Transverse colon (tissue), 4 donors: Measurements from ENCODE around the gene BCL11B. TPM values are rescaled to one million over a fixed set of nuclear protein-coding genes. Genes with fewer than 3 reads are reported as not detected.

ENCODE experiments used
- DNase-seq: peaks from one replicate; pipeline ENCODE4 v3.0.0-alpha.2; 2019
- H3K27ac ChIP-seq, 4 donors: fragments of 200-600 bp; sonication (generic); 2 replicates each; pipeline ENCODE4 v1.5.1; 2016 to 2018; ENCODE audit warnings: inconsistent platforms in 4 of 4
- H3K27me3 ChIP-seq: fragments of 200-600 bp; sonication (generic); 2 replicates; pipeline ENCODE4 v1.5.1; 2017; ENCODE audit warnings: inconsistent platforms
- H3K36me3 ChIP-seq, 4 donors: fragments of 200-600 bp; sonication (generic); 2 replicates each; pipeline ENCODE4 v1.5.1; 2017 to 2019; ENCODE audit warnings: inconsistent platforms in 4 of 4
- H3K4me1 ChIP-seq, 4 donors: fragments of 200-600 bp; sonication (generic); 2 replicates each; pipeline ENCODE4 v1.5.1; 2017 to 2020; ENCODE audit warnings: inconsistent platforms in 4 of 4
- H3K4me3 ChIP-seq, 4 donors: fragments of 200-600 bp; sonication (generic); 1 replicate in 1 of 4; 2 replicates in 3 of 4; pipeline versions ENCODE4 v1.5.1 to v1.6.1; 2017 to 2019; ENCODE audit warnings: inconsistent platforms in 4 of 4
- H3K9me3 ChIP-seq, 2 donors: fragments of 200-600 bp; sonication (generic); 2 replicates each; pipeline ENCODE4 v1.5.1; 2017 to 2019; ENCODE audit warnings: inconsistent platforms in 2 of 2
- CTCF ChIP-seq, 5 experiments: fragments of 200-600 bp in 3 of 5; fragments of 450-650 bp in 2 of 5; sonication (generic) in 3 of 5; IDR thresholded peaks; 1 replicate in 2 of 5; 2 replicates in 3 of 5; pipeline ENCODE4 v1.5.1; 2016 to 2017; ENCODE audit warnings: antibody characterized with exemption in 5 of 5, inconsistent platforms in 3 of 5, mild to moderate bottlenecking in 2 of 5, moderate library complexity in 1 of 5
- EP300 ChIP-seq: sonication (generic); formaldehyde crosslinking; IDR thresholded peaks from one replicate; pipeline ENCODE4 v1.6.1; 2017; ENCODE audit warnings: antibody characterized with exemption, low read depth
- POLR2A ChIP-seq: fragments of 450-650 bp; IDR thresholded peaks from one replicate; pipeline ENCODE4 v1.6.1; 2016; ENCODE audit warnings: antibody characterized with exemption, mild to moderate bottlenecking, moderate library complexity
- POLR2AphosphoS5 ChIP-seq, 3 donors: sonication (generic); formaldehyde crosslinking; IDR thresholded peaks; one replicate each; pipeline ENCODE4 v1.6.1; 2016; ENCODE audit warnings: antibody characterized with exemption in 3 of 3
- WGBS, 2 donors: methylation state at CpG; one replicate each; pipeline ENCODE4 v1.1.5; 2018; ENCODE audit warnings: low coverage in 1 of 2; 5-methylcytosine and 5-hydroxymethylcytosine counted together
- in situ Hi-C, 4 donors: fragments of 200-750 bp; cut with MboI; loops; one replicate each; pipeline versions ENCODE4 v1.15.0 to v1.15.1; 2017; ENCODE audit warnings: low sequenced_read_pairs in 3 of 4, low pct_ligation_motif_present in 1 of 4, low pct_unique_long_range_greater_than_20kb in 1 of 4
- intact Hi-C: fragments of 100-400 bp; cut with DNase I; formaldehyde crosslinking; loops from one replicate; pipeline ENCODE4 v1.15.1; 2023; ENCODE audit warnings: low total_unique reads
- total RNA-seq, 4 donors: library from RNA; depleted of rRNA; stranded (reverse); fragments of >200 nt; gene quantifications; one replicate each; pipeline ENCODE4 v1.1.0, GENCODE V29; 2016

BCL11B gene
- total RNA-seq, 4 donors from 2014 or later: 0.37 to 4.8 (median 3.7) TPM

- in situ Hi-C loops: loop anchor here in 3 of 4 donors (25.0 kb wide), 3 partner anchors 1092 to 1267 kb away; no protein-coding TSS in a partner anchor
- no peak for TF ChIP-seq EP300
- no peak for TF ChIP-seq POLR2AphosphoS5 (IDR thresholded peaks at IDR 0.05)
- no peak for TF ChIP-seq CTCF (IDR thresholded peaks at IDR 0.05)
- no peak for TF ChIP-seq POLR2A
- H3K27me3 ChIP-seq: no peaks in the 10 kb centered on the region
- no peak for DNase-seq
- H3K9me3 ChIP-seq: no peaks in the 10 kb centered on the region
- H3K4me3 ChIP-seq: no peak overlapping the region
- H3K27ac ChIP-seq: no peak overlapping the region
- 65 to 71% methylated on average over 4 to 16 of the region's 16 CpGs for WGBS, 2 donors
- no peaks in the 10 kb centered on the region for H3K4me1 ChIP-seq
- no peaks in the 10 kb centered on the region for H3K36me3 ChIP-seq
- intact Hi-C loops: no loop called here
Measured at GRCh38 chr14:99254328-99255009, 17.5 kb downstream of the BCL11B start.

GRCh38 chr14:99253890-99254289 is 18.1 kb downstream of the BCL11B start:
- Histone ChIP-seq H3K9me3 (no peaks in the 10 kb centered on the region), H3K36me3 (no peaks in the 10 kb centered on the region), H3K4me3 (no peak overlapping the region), H3K27me3 (no peaks in the 10 kb centered on the region), H3K4me1 (no peaks in the 10 kb centered on the region), H3K27ac (no peak overlapping the region)
- intact Hi-C loops: no loop called here
- 77% methylated on average over 7 of the region's 7 CpGs; no CpG with 5 or more reads in 1 of the 2 donors for WGBS, 2 donors
- TF ChIP-seq CTCF (IDR thresholded peaks at IDR 0.05) (no peak), EP300 (no peak), POLR2A (no peak), POLR2AphosphoS5 (IDR thresholded peaks at IDR 0.05) (no peak)
- DNase-seq: no peak
- in situ Hi-C loops: loop anchor here in 3 of 4 donors (25.0 kb wide), 3 partner anchors 1092 to 1267 kb away; no protein-coding TSS in a partner anchor

GRCh38 chr14:99252940-99253868 is 18.8 kb downstream of the BCL11B start:
- H3K4me3 ChIP-seq: no peak overlapping the region
- peaks cover under 1% of the 10 kb centered on the region for H3K27me3 ChIP-seq
- in situ Hi-C loops (loop anchor here in 3 of 4 donors (25.0 kb wide), 3 partner anchors 1091 to 1266 kb away; no protein-coding TSS in a partner anchor), intact Hi-C loops (no loop called here)
- DNase-seq: no peak
- 70 to 74% methylated on average over 6 to 25 of the region's 25 CpGs for WGBS, 2 donors
- no peaks in the 10 kb centered on the region for H3K9me3 ChIP-seq
- no peaks in the 10 kb centered on the region for H3K4me1 ChIP-seq
- H3K36me3 ChIP-seq: no peaks in the 10 kb centered on the region
- no peak overlapping the region for H3K27ac ChIP-seq
- TF ChIP-seq EP300 (no peak), POLR2A (no peak), POLR2AphosphoS5 (IDR thresholded peaks at IDR 0.05) (no peak), CTCF (IDR thresholded peaks at IDR 0.05) (no peak)

GRCh38 chr14:99252443-99252939 is 19.5 kb downstream of the BCL11B start:
- intact Hi-C loops (no loop called here), in situ Hi-C loops (loop anchor here in 3 of 4 donors (25.0 kb wide), 3 partner anchors 1090 to 1265 kb away; no protein-coding TSS in a partner anchor)
- WGBS, 2 donors: 72 to 93% methylated on average over 2 to 9 of the region's 9 CpGs
- no peak for TF ChIP-seq POLR2A
- TF ChIP-seq CTCF (IDR thresholded peaks at IDR 0.05): no peak
- TF ChIP-seq EP300: no peak
- no peak for TF ChIP-seq POLR2AphosphoS5 (IDR thresholded peaks at IDR 0.05)
- H3K27me3 ChIP-seq: peaks cover 8% of the 10 kb centered on the region
- no peaks in the 10 kb centered on the region for H3K36me3 ChIP-seq
- no peaks in the 10 kb centered on the region for H3K9me3 ChIP-seq
- H3K4me3 ChIP-seq: no peak overlapping the region
- no peak overlapping the region for H3K27ac ChIP-seq
- no peak for DNase-seq
- no peaks in the 10 kb centered on the region for H3K4me1 ChIP-seq
